Keratinocyte (primary cell): ENCODE data around the gene GAD1.

ENCODE experiments used
- CTCF ChIP-seq, 3 experiments: IDR thresholded peaks in 1 of 3; conservative IDR thresholded peaks in 1 of 3; optimal IDR thresholded peaks in 1 of 3; 2 replicates in 2 of 3; 3 replicates in 1 of 3; pipeline versions ENCODE3 to v1.5.1; 2011; ENCODE audit warnings: low read length in 3 of 3, mild to moderate bottlenecking in 3 of 3, moderate library complexity in 2 of 3, control low read depth in 1 of 3, inconsistent platforms in 1 of 3; ENCODE audit not compliant: insufficient read depth in 2 of 3; ENCODE audit errors: extremely low read depth in 1 of 3
- EZH2 ChIP-seq: IDR thresholded peaks from one replicate; pipeline ENCODE4 v1.6.1; 2012; ENCODE audit warnings: inconsistent platforms, mild to moderate bottlenecking, low read length, moderate library complexity

- no peak for TF ChIP-seq CTCF (optimal IDR thresholded peaks at IDR 0.05 in 1 of 3, IDR thresholded peaks at IDR 0.05 in 1 of 3, conservative IDR thresholded peaks at IDR 0.05 in 1 of 3; ENCODE audit: extremely low read depth in 1 of 3, insufficient read depth in 2 of 3, low read length in 3 of 3)
- TF ChIP-seq EZH2: no peak
These were observed 80.4 kb downstream of the GAD1 start for GRCh38 chr2:170897108-170897507.
